Endothelial cell of umbilical vein (primary cell): ENCODE results near the gene SH3BP1. TPM values are rescaled to one million over a fixed set of nuclear protein-coding genes. Genes with fewer than 3 reads are reported as not detected.

ENCODE experiments used
- BruUV-seq: library from RNA; stranded (reverse); fragments of 400-500 nt; replicated peaks from 2 replicates; lab custom pipeline; 2021; lab: Mats Ljungman, UMichigan
- CTCF ChIA-PET: fragments of 300-600, 350-600 bp; sonication (Branson Sonifier 250); formaldehyde crosslinking; loops from one replicate; lab custom pipeline; 2021; ENCODE audit warnings: antibody characterized with exemption, inconsistent platforms; lab: Charles Lee
- POLR2A ChIA-PET: fragments of 300-600, 350-600 bp; sonication (Branson Sonifier 250); formaldehyde crosslinking; loops from one replicate; lab custom pipeline; 2021; ENCODE audit warnings: antibody characterized with exemption, inconsistent platforms; lab: Charles Lee
- DNase-seq: peaks from one replicate; pipeline ENCODE4 v3.0.0-alpha.2; 2011; ENCODE audit warnings: low read depth, low spot score
- FAIRE-seq: peaks from 2 replicates; lab custom pipeline; 2011; peaks lifted over from hg19 to GRCh38; lab: Jason Lieb, UNC
- H2AFZ ChIP-seq: 2 replicates; pipeline ENCODE4 v1.6.0; 2012; ENCODE audit warnings: low read depth, low read length, control low read depth, inconsistent platforms
- H3K27ac ChIP-seq: 2 replicates; pipeline ENCODE4 v1.5.1; 2011; ENCODE audit warnings: low read depth, mild to moderate bottlenecking, control low read depth, low read length, moderate library complexity; ENCODE audit not compliant: insufficient read depth
- H3K27me3 ChIP-seq, 2 experiments: 2 replicates each; pipeline versions ENCODE4 v1.6.0 to v1.6.1; 2011; ENCODE audit warnings: low read length in 2 of 2, mixed read lengths in 1 of 2; ENCODE audit not compliant: control insufficient read depth in 2 of 2, insufficient read depth in 2 of 2
- H3K36me3 ChIP-seq, 2 experiments: 2 replicates in 1 of 2; 3 replicates in 1 of 2; pipeline ENCODE4 v1.5.1; 2011; ENCODE audit warnings: low read length in 2 of 2, mild to moderate bottlenecking in 1 of 2, moderate library complexity in 1 of 2; ENCODE audit not compliant: control insufficient read depth in 2 of 2, insufficient read depth in 2 of 2; ENCODE audit errors: extremely low read depth in 1 of 2
- H3K4me1 ChIP-seq: 3 replicates; pipeline ENCODE4 v1.5.1; 2011; ENCODE audit warnings: mild to moderate bottlenecking, low read length; ENCODE audit not compliant: control insufficient read depth, insufficient read depth; ENCODE audit errors: extremely low read depth
- H3K4me2 ChIP-seq: 2 replicates; pipeline ENCODE4 v1.6.1; 2011; ENCODE audit warnings: low read length, control low read depth, mixed read lengths; ENCODE audit not compliant: insufficient read depth
- H3K4me3 ChIP-seq, 3 experiments: fragments of 200-600 bp in 1 of 3; sonication (generic), shearing (Covaris generic) in 1 of 3; replicated peaks in 1 of 3; 2 replicates each; pipeline ENCODE4 v1.5.1; 2011 to 2016; ENCODE audit warnings: control low read depth in 3 of 3, low read length in 3 of 3, mild to moderate bottlenecking in 2 of 3, inconsistent platforms in 1 of 3, low read depth in 1 of 3, moderate library complexity in 1 of 3; ENCODE audit not compliant: insufficient read depth in 1 of 3
- H3K79me2 ChIP-seq: 2 replicates; pipeline ENCODE4 v1.6.0; 2012; ENCODE audit warnings: low read length, inconsistent platforms; ENCODE audit not compliant: control insufficient read depth, insufficient read depth
- H3K9ac ChIP-seq: replicated peaks from 2 replicates; pipeline ENCODE3; 2011; ENCODE audit warnings: low read length, control low read depth; ENCODE audit not compliant: insufficient read depth; ENCODE audit errors: extremely low read depth
- H3K9me1 ChIP-seq: replicated peaks from 3 replicates; pipeline ENCODE4 v1.6.0; 2011; ENCODE audit warnings: mild to moderate bottlenecking, low read length; ENCODE audit not compliant: control insufficient read depth, insufficient read depth; ENCODE audit errors: extremely low read depth
- H3K9me3 ChIP-seq: replicated peaks from 2 replicates; pipeline ENCODE4 v1.5.1; 2012; ENCODE audit warnings: low read length, inconsistent platforms; ENCODE audit not compliant: control insufficient read depth, insufficient read depth
- H4K20me1 ChIP-seq: replicated peaks from 2 replicates; pipeline ENCODE3; 2011; ENCODE audit warnings: mild to moderate bottlenecking, low read length; ENCODE audit not compliant: control insufficient read depth, insufficient read depth; ENCODE audit errors: extremely low read depth
- EZH2 ChIP-seq: IDR thresholded peaks from 2 replicates; pipeline ENCODE4 v1.6.1; 2012; ENCODE audit warnings: borderline replicate concordance, low read depth, mild to moderate bottlenecking, moderate library complexity, low read length, inconsistent platforms; ENCODE audit not compliant: severe bottlenecking
- FOS ChIP-seq: IDR thresholded peaks from 2 replicates; pipeline ENCODE4 v1.6.1; 2011; ENCODE audit warnings: mild to moderate bottlenecking, low read length, moderate library complexity, borderline replicate concordance; ENCODE audit not compliant: insufficient read depth
- GATA2 ChIP-seq: IDR thresholded peaks from 2 replicates; pipeline ENCODE4 v1.7.0; 2011; ENCODE audit warnings: low read depth, mild to moderate bottlenecking, moderate library complexity, mixed read lengths, low read length; ENCODE audit not compliant: insufficient read length, insufficient read depth
- JUN ChIP-seq: IDR thresholded peaks from 2 replicates; pipeline ENCODE4 v1.6.1; 2011; ENCODE audit warnings: borderline replicate concordance, low read depth; ENCODE audit not compliant: insufficient read length, insufficient read depth
- MAX ChIP-seq: IDR thresholded peaks from 2 replicates; pipeline ENCODE4 v1.6.1; 2011; ENCODE audit not compliant: insufficient read depth, insufficient read length
- MYC ChIP-seq: IDR thresholded peaks from one replicate; pipeline ENCODE4 v1.6.1; 2011; ENCODE audit warnings: mild to moderate bottlenecking, low read depth, low read length
- POLR2A ChIP-seq: IDR thresholded peaks from 2 replicates; pipeline ENCODE4 v1.6.1; 2012; ENCODE audit warnings: low read depth, mild to moderate bottlenecking, control low read depth, low read length
- POLR2AphosphoS5 ChIP-seq: IDR thresholded peaks from 2 replicates; pipeline ENCODE4 v1.6.1; 2012; ENCODE audit warnings: low read depth, mild to moderate bottlenecking, control low read depth, low read length, moderate library complexity; ENCODE audit not compliant: insufficient read depth
- dilution Hi-C: fragments of 300-500 bp; cut with MboI; formaldehyde crosslinking; loops from one replicate; pipeline ENCODE4 v1.15.0; 2019; ENCODE audit warnings: low sequenced_read_pairs; ENCODE audit not compliant: extremely low pct_ligation_motif_present
- intact Hi-C: fragments of 100-400 bp; cut with micrococcal nuclease; formaldehyde crosslinking; loops from one replicate; pipeline ENCODE4 v1.10.0; 2022
- polyA plus RNA-seq, 4 experiments: library from polyadenylated mRNA; depleted of rRNA in 3 of 4; stranded (reverse) in 3 of 4; unstranded in 1 of 4; fragments of >200 nt; gene quantifications; 2 replicates each; pipeline versions ENCODE4 v1.2.1 to v1.2.3, GENCODE V29; 2011 to 2012; ENCODE audit warnings: missing spikeins in 1 of 4
- total RNA-seq: library from RNA; stranded (reverse); gene quantifications from 2 replicates; pipeline ENCODE4 v1.2.3, GENCODE V29; 2021
- TF ChIP-seq, protein P1 (sequence below), 2 donors: IDR thresholded peaks; 1 replicate in 1 of 2; 2 replicates in 1 of 2; pipeline ENCODE4 v1.5.1; 2011; ENCODE audit warnings: low read length in 2 of 2, mild to moderate bottlenecking in 2 of 2, moderate library complexity in 2 of 2, control low read depth in 1 of 2, inconsistent platforms in 1 of 2, low read depth in 1 of 2; ENCODE audit not compliant: insufficient read depth in 1 of 2; ENCODE audit errors: extremely low read depth in 1 of 2

The SH3BP1 gene
- total and polyA plus RNA-seq, 2 donors (not counting 3 experiments of a cell fraction or from before 2014, with no cell fraction given), result 2.3 to 4.3 TPM

DNA sequence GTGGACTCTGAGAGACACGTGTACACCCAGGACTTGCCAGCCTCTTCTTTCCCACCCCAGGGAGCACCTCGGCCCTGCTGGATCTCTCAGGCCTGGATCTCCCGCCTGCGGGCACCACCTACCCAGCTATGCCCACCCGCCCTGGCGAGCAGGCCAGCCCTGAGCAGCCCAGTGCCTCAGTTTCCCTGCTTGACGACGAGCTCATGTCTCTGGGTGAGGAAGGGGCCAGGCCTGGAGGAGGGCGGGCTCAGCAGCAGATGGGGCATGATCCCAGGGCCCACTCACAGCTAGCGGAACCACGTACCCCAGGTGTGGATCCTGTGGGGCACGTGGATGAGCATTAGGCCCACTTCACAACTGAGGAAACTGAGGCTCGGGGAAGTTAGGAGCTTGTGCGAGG lies 13.7 kb upstream of the SH3BP1 start:
- TF ChIP-seq, protein P1, sequence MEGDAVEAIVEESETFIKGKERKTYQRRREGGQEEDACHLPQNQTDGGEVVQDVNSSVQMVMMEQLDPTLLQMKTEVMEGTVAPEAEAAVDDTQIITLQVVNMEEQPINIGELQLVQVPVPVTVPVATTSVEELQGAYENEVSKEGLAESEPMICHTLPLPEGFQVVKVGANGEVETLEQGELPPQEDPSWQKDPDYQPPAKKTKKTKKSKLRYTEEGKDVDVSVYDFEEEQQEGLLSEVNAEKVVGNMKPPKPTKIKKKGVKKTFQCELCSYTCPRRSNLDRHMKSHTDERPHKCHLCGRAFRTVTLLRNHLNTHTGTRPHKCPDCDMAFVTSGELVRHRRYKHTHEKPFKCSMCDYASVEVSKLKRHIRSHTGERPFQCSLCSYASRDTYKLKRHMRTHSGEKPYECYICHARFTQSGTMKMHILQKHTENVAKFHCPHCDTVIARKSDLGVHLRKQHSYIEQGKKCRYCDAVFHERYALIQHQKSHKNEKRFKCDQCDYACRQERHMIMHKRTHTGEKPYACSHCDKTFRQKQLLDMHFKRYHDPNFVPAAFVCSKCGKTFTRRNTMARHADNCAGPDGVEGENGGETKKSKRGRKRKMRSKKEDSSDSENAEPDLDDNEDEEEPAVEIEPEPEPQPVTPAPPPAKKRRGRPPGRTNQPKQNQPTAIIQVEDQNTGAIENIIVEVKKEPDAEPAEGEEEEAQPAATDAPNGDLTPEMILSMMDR (IDR thresholded peaks at IDR 0.05; ENCODE audit: extremely low read depth in 1 of 2, insufficient read depth in 1 of 2, low read depth in 1 of 2, low read length in 2 of 2), result no peak
- TF ChIP-seq GATA2 (no peak), EZH2 (no peak), JUN (no peak), FOS (no peak), POLR2AphosphoS5 (no peak), MYC (no peak), POLR2A (no peak), MAX (no peak)
- Histone ChIP-seq H4K20me1 (no peaks in the 10 kb centered on the region), H3K4me3 (no peak overlapping the region), H2AFZ (no peak overlapping the region), H3K27ac (no peak overlapping the region), H3K9ac (no peak overlapping the region), H3K4me1 (peaks cover 7% of the 10 kb centered on the region), H3K79me2 (no peaks in the 10 kb centered on the region), H3K9me3 (no peaks in the 10 kb centered on the region), H3K36me3 (peaks cover 2 to 9% of the 10 kb centered on the region in 2 experiments), H3K9me1 (no peaks in the 10 kb centered on the region), H3K4me2 (no peak overlapping the region), H3K27me3 (no peaks in the 10 kb centered on the region)
- DNase-seq (no peak), FAIRE-seq (no peak)
- no TSS peak for BruUV-seq
- intact Hi-C loops, result no loop called here
- CTCF ChIA-PET, result interaction anchor here (0.6 to 3.3 kb wide), 5 partner anchors 11 to 156 kb away, joined by 3 to 28 read pairs (median 6); partner anchors contain the start of gene PDXP
- POLR2A ChIA-PET, result no interaction called here
- dilution Hi-C loops, result no loop called here
